Body of pancreas (tissue), 4 donors: ENCODE results near the gene ZFHX2.

ENCODE experiments used
- POLR2A ChIP-seq, 3 donors: fragments of 450-650 bp; IDR thresholded peaks; one replicate each; pipeline ENCODE4 v1.6.1; 2016; ENCODE audit warnings: antibody characterized with exemption in 3 of 3, mild to moderate bottlenecking in 2 of 3
- TF ChIP-seq, protein P1 (sequence below), 7 experiments: fragments of 450-650 bp in 4 of 7; fragments of 200-600 bp in 3 of 7; sonication (generic) in 3 of 7; IDR thresholded peaks; one replicate each; pipeline ENCODE4 v1.5.1; 2016 to 2019; ENCODE audit warnings: antibody characterized with exemption in 7 of 7

DNA sequence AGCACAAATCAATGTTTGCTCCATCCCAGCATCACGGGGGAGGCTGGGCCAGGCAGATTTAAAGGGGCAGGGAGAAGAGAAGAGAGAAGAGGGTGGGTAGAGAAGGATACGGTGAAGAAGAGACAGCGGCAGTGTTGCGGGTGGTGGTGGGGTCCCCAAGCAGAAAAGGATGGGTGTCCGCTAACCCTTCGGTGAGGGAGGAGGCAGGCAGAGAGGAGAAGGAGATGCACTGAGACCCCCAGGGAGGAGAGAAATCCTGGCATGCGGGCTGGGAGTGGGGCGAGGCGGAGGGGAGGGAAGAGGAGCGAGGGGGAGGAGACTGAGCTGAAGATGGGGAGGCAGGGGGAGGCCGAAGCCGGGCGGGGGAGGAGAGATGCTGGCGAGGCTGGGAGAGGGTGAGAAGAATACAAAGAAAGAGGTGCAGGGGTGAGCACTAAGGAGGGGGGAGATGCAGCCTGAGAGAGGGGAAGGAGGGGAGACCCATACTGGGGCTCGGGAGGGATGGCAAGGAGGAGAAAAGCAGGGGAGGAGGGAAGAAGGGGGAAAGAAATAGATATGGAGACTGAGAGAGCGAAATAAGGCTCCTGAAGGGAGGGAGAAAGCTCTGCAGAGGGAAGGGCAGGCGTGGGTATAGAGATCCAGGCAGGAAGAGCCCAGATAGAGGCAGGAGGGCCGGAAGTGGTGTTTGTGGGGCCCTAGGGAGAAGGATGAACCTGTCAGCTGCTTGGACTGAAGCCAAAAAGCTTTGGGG lies 27.2 kb upstream of the ZFHX2 start, which contains the start of gene JPH4:
- TF ChIP-seq, protein P1, sequence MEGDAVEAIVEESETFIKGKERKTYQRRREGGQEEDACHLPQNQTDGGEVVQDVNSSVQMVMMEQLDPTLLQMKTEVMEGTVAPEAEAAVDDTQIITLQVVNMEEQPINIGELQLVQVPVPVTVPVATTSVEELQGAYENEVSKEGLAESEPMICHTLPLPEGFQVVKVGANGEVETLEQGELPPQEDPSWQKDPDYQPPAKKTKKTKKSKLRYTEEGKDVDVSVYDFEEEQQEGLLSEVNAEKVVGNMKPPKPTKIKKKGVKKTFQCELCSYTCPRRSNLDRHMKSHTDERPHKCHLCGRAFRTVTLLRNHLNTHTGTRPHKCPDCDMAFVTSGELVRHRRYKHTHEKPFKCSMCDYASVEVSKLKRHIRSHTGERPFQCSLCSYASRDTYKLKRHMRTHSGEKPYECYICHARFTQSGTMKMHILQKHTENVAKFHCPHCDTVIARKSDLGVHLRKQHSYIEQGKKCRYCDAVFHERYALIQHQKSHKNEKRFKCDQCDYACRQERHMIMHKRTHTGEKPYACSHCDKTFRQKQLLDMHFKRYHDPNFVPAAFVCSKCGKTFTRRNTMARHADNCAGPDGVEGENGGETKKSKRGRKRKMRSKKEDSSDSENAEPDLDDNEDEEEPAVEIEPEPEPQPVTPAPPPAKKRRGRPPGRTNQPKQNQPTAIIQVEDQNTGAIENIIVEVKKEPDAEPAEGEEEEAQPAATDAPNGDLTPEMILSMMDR (IDR thresholded peaks at IDR 0.05): no peak
- no peak for TF ChIP-seq POLR2A (IDR thresholded peaks at IDR 0.05)
